ENCODE data around the gene PPP1R12C.

Gene PPP1R12C

GRCh38 chr19:55152017-55152416, 34.6 kb upstream of the PPP1R12C start:
- peaks cover 7% of the 10 kb centered on the region for H3K36me3 Mint-ChIP-seq

GRCh38 chr19:55149078-55150003, 31.9 kb upstream of the PPP1R12C start, which contains the start of gene TNNT1:
Gene TNNT1, minus strand, starts transcription at chr19:55149206. Its CDS starts 2,049 bp downstream, at chr19:55147157.
- Mint-ChIP-seq H3K36me3 (peaks cover 7% of the 10 kb centered on the region), H3K4me3 (no peak within 1 kb of the TSS), H3K4me1 (peaks cover 29% of the 10 kb centered on the region), H3K9me3 (no peaks in the 10 kb centered on the region), H3K27me3 (peaks cover 31% of the 10 kb centered on the region), H3K27ac (peak within 1 kb of the TSS; percentile 42)

More at GRCh38 chr19:55152017-55152416, 34.6 kb upstream of the PPP1R12C start:
- peak overlapping the region; percentile 60 for H3K27ac Mint-ChIP-seq
- peaks cover 33% of the 10 kb centered on the region for H3K4me1 Mint-ChIP-seq
- no peak overlapping the region for H3K4me3 Mint-ChIP-seq
- H3K27me3 Mint-ChIP-seq, result peaks cover 24% of the 10 kb centered on the region
- no peaks in the 10 kb centered on the region for H3K9me3 Mint-ChIP-seq

- Mint-ChIP-seq H3K9me3 (no peaks in the 10 kb centered on the region), H3K27ac (no peak overlapping the region), H3K4me3 (no peak overlapping the region), H3K36me3 (peaks cover 4% of the 10 kb centered on the region), H3K4me1 (peaks cover 16% of the 10 kb centered on the region), H3K27me3 (peaks cover 40% of the 10 kb centered on the region)
Measured at GRCh38 chr19:55147545-55148251, 30.3 kb upstream of the PPP1R12C start.

- peaks cover 10% of the 10 kb centered on the region for H3K4me1 Mint-ChIP-seq
- no peak overlapping the region for H3K27ac Mint-ChIP-seq
- no peak overlapping the region for H3K4me3 Mint-ChIP-seq
- peaks cover 42% of the 10 kb centered on the region for H3K27me3 Mint-ChIP-seq
- H3K9me3 Mint-ChIP-seq, result no peaks in the 10 kb centered on the region
- no peaks in the 10 kb centered on the region for H3K36me3 Mint-ChIP-seq
Measured at GRCh38 chr19:55146705-55147273, 29.4 kb upstream of the PPP1R12C start.

GRCh38 chr19:55146078-55146704, 28.8 kb upstream of the PPP1R12C start:
- Mint-ChIP-seq H3K27ac (no peak overlapping the region), H3K27me3 (peaks cover 45% of the 10 kb centered on the region), H3K36me3 (no peaks in the 10 kb centered on the region), H3K4me1 (peaks cover 5% of the 10 kb centered on the region), H3K4me3 (no peak overlapping the region), H3K9me3 (no peaks in the 10 kb centered on the region)

- peaks cover 48% of the 10 kb centered on the region for H3K27me3 Mint-ChIP-seq
- no peaks in the 10 kb centered on the region for H3K9me3 Mint-ChIP-seq
- H3K27ac Mint-ChIP-seq, result no peak overlapping the region
- peaks cover 8% of the 10 kb centered on the region for H3K4me1 Mint-ChIP-seq
- H3K36me3 Mint-ChIP-seq, result no peaks in the 10 kb centered on the region
- no peak overlapping the region for H3K4me3 Mint-ChIP-seq
Measured at GRCh38 chr19:55145232-55145631, 27.8 kb upstream of the PPP1R12C start.

- H3K27ac Mint-ChIP-seq, result no peak overlapping the region
- no peaks in the 10 kb centered on the region for H3K36me3 Mint-ChIP-seq
- peaks cover 8% of the 10 kb centered on the region for H3K4me1 Mint-ChIP-seq
- no peak overlapping the region for H3K4me3 Mint-ChIP-seq
- H3K27me3 Mint-ChIP-seq, result peaks cover 39% of the 10 kb centered on the region
- H3K9me3 Mint-ChIP-seq, result no peaks in the 10 kb centered on the region
Measured at GRCh38 chr19:55141696-55142095, 24.3 kb upstream of the PPP1R12C start.

- H3K36me3 Mint-ChIP-seq, result no peaks in the 10 kb centered on the region
- no peaks in the 10 kb centered on the region for H3K9me3 Mint-ChIP-seq
- H3K27ac Mint-ChIP-seq, result no peak overlapping the region
- H3K4me3 Mint-ChIP-seq, result no peak overlapping the region
- H3K27me3 Mint-ChIP-seq, result peaks cover 20% of the 10 kb centered on the region
- peaks cover 3% of the 10 kb centered on the region for H3K4me1 Mint-ChIP-seq
Measured at GRCh38 chr19:55137915-55138314, 20.5 kb upstream of the PPP1R12C start.

GRCh38 chr19:55136399-55137102, 19.1 kb upstream of the PPP1R12C start:
- Mint-ChIP-seq H3K9me3 (no peaks in the 10 kb centered on the region), H3K36me3 (no peaks in the 10 kb centered on the region), H3K27me3 (peaks cover 19% of the 10 kb centered on the region), H3K4me1 (peaks cover 3% of the 10 kb centered on the region), H3K4me3 (no peak overlapping the region), H3K27ac (no peak overlapping the region)

GRCh38 chr19:55134736-55135135, 17.3 kb upstream of the PPP1R12C start:
- no peaks in the 10 kb centered on the region for H3K9me3 Mint-ChIP-seq
- H3K4me3 Mint-ChIP-seq, result no peak overlapping the region
- H3K4me1 Mint-ChIP-seq, result no peaks in the 10 kb centered on the region
- no peaks in the 10 kb centered on the region for H3K36me3 Mint-ChIP-seq
- no peak overlapping the region for H3K27ac Mint-ChIP-seq
- peaks cover 20% of the 10 kb centered on the region for H3K27me3 Mint-ChIP-seq

GRCh38 chr19:55133639-55134444, 16.4 kb upstream of the PPP1R12C start:
- Mint-ChIP-seq H3K4me3 (no peak overlapping the region), H3K36me3 (no peaks in the 10 kb centered on the region), H3K9me3 (no peaks in the 10 kb centered on the region), H3K27me3 (peaks cover 19% of the 10 kb centered on the region), H3K27ac (no peak overlapping the region), H3K4me1 (no peaks in the 10 kb centered on the region)

- no peak overlapping the region for H3K27ac Mint-ChIP-seq
- no peaks in the 10 kb centered on the region for H3K4me1 Mint-ChIP-seq
- H3K4me3 Mint-ChIP-seq, result no peak overlapping the region
- no peaks in the 10 kb centered on the region for H3K36me3 Mint-ChIP-seq
- H3K9me3 Mint-ChIP-seq, result no peaks in the 10 kb centered on the region
- H3K27me3 Mint-ChIP-seq, result peaks cover 17% of the 10 kb centered on the region
Measured at GRCh38 chr19:55132453-55133129, 15.2 kb upstream of the PPP1R12C start.

GRCh38 chr19:55131421-55131820, 14.0 kb upstream of the PPP1R12C start:
- H3K27me3 Mint-ChIP-seq, result peaks cover 25% of the 10 kb centered on the region
- H3K4me3 Mint-ChIP-seq, result no peak overlapping the region
- H3K36me3 Mint-ChIP-seq, result no peaks in the 10 kb centered on the region
- H3K4me1 Mint-ChIP-seq, result no peaks in the 10 kb centered on the region
- H3K9me3 Mint-ChIP-seq, result no peaks in the 10 kb centered on the region
- no peak overlapping the region for H3K27ac Mint-ChIP-seq

GRCh38 chr19:55119053-55119452, 1.6 kb upstream of the PPP1R12C start:
- Mint-ChIP-seq H3K27ac (peak overlapping the region; percentile 74), H3K9me3 (no peaks in the 10 kb centered on the region), H3K27me3 (no peaks in the 10 kb centered on the region), H3K4me1 (peaks cover 25% of the 10 kb centered on the region), H3K4me3 (peak overlapping the region; percentile 100), H3K36me3 (peaks cover 2% of the 10 kb centered on the region)
